Measurements from ENCODE around the gene RAB11FIP3.

DNA sequence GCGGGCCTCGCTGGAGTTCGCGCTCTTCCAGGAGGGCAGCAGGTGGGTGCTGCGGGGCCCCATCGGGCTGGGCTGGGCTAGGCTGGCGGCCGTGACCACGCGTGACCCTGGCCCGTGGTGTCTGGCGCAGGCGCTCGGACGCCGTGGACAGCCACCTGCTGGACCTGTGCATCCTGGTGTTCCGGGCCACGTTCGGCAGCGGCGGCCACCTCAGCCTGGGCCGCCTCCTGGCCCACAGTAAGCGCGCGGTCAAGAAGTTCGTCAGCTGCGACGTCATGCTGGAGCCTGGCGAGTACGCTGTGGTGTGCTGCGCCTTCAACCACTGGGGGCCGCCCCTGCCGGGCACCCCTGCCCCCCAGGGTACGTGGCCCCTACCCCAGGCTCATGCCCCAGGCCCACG is 126.7 kb downstream of the RAB11FIP3 start:
- TF ChIP-seq, protein P1, sequence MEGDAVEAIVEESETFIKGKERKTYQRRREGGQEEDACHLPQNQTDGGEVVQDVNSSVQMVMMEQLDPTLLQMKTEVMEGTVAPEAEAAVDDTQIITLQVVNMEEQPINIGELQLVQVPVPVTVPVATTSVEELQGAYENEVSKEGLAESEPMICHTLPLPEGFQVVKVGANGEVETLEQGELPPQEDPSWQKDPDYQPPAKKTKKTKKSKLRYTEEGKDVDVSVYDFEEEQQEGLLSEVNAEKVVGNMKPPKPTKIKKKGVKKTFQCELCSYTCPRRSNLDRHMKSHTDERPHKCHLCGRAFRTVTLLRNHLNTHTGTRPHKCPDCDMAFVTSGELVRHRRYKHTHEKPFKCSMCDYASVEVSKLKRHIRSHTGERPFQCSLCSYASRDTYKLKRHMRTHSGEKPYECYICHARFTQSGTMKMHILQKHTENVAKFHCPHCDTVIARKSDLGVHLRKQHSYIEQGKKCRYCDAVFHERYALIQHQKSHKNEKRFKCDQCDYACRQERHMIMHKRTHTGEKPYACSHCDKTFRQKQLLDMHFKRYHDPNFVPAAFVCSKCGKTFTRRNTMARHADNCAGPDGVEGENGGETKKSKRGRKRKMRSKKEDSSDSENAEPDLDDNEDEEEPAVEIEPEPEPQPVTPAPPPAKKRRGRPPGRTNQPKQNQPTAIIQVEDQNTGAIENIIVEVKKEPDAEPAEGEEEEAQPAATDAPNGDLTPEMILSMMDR (conservative IDR thresholded peaks at IDR 0.05): no peak
- TF ChIP-seq EZH2 (IDR thresholded peaks at IDR 0.05; ENCODE audit: low read depth): no peak

All from PC-9 (cell line).